ENCODE data around the gene CCDC120.

CCDC120 gene, protein sequence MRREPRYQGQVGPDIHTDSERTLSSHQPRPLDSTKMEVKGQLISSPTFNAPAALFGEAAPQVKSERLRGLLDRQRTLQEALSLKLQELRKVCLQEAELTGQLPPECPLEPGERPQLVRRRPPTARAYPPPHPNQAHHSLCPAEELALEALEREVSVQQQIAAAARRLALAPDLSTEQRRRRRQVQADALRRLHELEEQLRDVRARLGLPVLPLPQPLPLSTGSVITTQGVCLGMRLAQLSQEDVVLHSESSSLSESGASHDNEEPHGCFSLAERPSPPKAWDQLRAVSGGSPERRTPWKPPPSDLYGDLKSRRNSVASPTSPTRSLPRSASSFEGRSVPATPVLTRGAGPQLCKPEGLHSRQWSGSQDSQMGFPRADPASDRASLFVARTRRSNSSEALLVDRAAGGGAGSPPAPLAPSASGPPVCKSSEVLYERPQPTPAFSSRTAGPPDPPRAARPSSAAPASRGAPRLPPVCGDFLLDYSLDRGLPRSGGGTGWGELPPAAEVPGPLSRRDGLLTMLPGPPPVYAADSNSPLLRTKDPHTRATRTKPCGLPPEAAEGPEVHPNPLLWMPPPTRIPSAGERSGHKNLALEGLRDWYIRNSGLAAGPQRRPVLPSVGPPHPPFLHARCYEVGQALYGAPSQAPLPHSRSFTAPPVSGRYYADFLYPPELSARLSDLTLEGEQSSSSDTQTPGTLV

DNA sequence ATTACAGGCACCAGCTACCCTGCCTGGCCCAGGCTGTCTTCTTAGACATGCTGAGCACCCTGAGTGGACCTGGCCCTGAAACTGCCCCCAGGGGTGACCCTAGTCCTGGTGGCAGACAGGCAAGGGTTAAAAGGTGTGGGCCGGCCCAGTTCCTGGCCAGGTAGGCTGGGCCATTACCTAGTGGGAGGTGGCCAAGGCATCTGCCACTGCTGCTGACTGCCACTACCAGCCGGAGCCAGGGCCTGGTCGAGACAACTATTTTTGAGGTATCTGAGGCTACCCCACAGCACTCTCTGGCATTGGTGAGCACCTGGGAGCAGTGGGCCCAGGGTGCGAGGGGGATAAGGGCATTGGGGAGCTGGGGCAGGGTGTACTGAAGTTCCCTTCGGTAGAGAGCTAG, at the start of gene CCDC120:
TSS of gene CCDC120 (plus strand) at position 206 of the 400 bp plus-strand sequence. CDS start 3,043 bp downstream, outside the sequence.
- DNase-seq (ENCODE audit: low read depth), result no peak

DNA sequence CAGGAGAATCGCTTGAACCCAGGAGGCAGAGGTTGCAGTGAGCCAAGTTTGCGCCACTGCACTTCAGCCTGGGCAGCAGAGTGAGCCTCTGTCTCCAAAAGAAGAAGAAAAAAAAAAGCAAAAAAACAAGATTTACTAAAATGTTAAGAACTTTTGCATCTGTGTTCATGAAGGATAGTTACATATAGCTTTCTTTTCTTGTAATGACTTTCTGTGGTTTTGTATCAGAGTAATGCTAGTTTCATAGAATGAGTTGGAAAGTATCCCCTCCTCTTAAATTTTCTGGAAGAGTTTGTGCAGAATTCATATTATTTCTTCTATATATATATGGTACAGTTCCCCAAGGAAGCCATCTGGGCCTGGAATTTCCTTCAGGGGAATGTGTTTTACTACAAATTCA, 39.7 kb upstream of the CCDC120 start:
- no peak for DNase-seq (ENCODE audit: low read depth)

DNA sequence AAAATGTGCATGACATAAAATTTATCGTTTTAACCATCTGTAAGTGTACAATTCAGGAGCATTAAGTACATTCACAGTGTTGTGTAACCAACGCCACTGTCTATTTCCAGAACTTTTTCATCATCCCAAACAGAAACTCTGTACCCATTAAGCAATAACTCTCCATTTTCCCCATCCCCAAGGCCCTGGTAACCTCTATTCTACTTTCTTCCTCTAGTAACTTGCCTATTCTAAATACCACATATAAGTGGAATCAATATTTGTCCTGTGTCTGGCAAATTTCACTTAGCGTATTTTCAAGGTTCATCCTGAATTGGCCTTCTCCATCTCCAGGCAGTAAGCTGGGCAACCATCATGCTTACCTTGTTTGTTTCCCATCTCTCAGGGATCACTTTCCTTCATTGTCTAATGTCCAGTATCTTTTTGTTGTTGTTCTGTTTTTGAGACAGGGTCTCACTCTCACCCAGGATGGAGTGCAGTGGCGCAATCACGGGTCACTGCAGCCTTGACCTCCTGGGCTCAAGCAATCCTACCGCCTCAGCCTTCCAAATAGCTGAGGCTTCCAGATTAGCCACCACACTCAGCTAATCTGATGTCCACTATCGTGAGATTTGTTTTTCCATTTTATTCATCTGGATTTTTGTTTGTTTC, 39.1 kb upstream of the CCDC120 start:
- no peak for DNase-seq (ENCODE audit: low read depth)

DNA sequence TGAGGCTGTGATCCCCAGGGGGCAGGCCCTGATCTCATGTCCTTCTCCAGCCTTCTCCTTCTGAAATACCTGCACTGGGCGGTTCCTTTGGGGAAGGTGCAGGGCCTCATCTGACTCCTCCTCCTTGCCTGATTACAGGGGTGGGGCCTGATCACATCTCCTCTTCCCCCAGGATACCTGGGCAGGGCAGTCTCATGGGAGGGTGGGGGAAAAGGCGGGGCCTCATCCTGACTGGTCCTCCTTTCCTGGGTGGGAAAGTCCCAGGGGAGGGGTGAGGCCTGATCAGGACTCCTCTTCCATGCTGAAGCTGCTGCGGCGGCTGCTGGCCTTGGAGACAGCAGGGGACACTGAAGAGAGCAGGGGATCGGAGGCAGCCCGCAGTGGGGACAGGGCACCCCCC, 28.9 kb upstream of the CCDC120 start:
- DNase-seq (ENCODE audit: low read depth), result no peak

DNA sequence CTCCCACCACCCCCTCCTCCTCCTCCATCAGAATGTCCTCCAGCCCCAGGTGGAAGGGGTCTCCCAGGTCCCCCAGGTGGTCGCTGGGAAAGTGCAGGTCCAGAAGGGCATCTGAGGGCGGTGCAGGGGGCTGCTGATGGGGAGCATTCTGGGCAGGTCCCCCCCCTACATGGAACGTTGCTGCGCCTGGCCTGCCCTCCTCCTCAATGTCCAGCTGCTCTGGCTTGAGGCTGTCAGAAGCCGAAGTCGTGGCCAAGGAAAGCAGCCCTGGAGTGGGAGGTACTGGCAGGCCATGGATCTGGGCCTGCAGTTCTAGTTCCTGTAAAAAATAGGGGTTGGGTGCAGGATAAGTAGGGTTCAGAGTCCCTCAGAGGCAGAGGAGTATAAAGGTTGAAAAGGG, 28.5 kb upstream of the CCDC120 start:
- no peak for DNase-seq (ENCODE audit: low read depth)

DNA sequence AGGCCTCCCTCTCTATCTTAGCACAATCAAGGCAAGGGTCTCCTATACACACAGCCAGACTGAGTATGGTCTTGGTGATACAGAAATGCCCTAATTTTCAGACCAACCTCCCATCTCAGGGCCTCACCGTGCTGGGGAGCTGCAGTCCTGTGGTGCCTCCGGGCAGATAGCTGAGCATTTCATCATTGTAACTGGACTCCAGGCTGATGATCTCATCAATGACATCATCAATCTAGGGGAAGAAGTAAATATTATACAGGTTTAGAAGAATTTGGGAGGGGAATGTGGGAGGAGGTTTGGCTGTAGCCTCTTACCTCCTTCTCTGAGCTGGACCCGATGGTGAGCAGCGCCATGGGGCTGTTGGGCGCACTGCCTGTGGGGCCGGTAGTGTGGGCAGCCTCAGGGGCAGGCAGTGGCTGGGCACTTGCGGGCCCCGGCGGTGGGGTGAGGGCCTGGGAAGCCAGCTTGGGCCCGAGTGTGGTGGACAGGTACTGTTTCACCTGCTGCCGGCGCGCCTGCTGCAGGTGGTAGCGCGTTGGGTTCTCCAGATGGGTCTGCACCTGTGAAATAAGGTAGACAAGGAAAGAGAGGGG, 20.8 kb upstream of the CCDC120 start:
- DNase-seq (ENCODE audit: low read depth), result no peak

DNA sequence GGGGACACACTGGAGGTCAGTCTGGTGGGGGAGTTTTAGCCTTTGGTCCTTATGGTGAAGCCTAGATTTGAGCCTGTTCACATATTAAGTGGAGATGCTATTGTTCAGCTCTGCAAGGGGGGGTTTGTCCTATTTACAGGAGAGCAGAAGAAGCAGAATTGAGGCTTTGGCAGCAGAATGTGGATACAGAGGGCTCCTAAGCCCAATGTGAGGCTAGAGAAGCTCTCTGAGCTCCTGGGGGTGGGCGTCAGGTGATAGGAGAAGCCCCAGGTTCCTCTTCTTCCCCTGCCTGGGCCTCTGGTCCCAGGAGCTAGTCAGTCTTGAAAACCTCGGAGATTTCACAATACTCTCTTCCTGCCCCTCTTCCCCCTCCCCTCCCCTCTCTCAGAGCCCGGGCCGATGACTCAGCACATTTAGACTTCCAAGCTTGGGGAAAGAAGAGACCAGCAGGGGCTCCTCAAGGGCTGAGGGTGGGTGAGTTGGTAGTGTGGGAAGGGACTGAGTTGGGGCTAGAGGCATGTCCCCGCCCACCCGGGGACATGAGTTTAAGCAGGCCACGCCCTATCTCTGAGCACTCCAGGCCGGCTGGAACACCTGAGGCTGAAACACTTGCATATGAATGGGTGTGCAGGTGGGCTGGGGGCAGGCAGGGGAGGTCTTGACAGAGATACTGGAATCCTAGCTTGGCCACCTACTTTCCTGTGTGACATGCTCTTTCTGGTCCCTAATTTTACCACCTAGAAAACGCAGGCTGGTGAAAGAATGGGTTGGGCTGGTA, 19.0 kb upstream of the CCDC120 start:
- no peak for DNase-seq (ENCODE audit: low read depth)

DNA sequence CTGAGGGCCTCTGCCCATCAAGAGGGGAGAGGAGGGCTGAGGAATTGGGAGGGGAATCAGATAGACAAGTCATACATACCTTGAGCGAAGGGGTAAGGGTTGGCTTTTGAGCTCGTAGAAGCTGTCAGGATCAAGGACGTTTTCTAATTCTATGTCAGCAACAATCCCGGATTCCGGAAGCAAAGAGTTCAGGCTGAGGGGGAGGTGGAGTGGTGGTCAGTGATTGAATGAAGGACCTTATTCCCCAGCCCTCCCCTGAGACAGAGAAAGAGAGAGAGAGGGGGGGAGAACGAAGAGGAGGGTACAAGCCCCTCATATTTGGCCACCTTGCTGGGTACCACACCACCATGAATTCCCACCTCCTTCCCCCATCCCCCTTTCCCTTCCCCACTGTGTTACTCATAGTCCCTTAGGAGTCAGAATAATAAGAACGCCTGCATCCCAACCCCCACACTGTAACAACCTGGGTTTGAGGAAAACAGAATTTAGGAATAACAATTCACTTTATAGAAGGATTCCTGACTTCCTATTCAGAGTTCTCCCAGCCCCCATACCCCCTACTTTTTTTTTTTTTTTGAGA, 18.3 kb upstream of the CCDC120 start:
- no peak for DNase-seq (ENCODE audit: low read depth)

DNA sequence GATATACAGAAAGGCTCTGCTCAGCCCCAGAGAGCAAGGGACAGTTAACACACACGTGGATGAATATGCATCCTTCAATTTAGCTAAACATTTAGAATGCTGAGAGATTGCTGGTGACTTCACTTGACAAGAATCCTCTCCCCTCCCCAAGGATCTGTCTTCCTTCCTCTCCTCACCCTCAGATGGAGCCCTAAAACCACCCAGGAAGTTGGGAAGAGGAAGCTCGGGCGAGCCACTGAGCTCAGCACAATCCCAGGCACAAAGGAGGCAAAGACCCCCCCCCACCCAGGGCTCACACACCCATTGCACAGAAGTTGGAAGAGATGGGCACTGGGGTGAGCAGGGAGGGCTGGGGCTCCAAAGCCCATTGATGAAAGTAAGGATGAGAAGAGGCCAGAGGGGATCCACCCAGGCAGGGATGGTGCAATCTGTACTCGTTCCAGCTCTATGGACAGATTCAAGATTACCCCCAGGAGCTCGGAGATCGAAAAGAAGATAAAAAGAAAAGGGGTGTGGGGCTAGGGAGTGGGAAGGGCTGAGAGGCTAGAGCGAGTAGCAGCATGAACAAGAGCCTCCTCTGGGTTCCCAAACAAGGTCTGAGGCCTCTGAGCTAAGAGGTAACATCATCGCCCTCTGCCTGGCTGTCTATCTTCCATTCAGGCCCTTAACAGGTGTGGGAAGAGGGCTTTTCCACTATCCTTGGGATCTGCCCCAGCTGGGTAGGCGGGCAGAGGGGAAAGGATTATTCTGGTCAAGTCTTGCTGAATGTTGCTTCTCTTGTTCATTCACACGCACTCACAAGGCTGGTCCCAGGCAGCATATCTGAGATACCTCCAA, 16.8 kb upstream of the CCDC120 start:
- DNase-seq (ENCODE audit: low read depth), result no peak

DNA sequence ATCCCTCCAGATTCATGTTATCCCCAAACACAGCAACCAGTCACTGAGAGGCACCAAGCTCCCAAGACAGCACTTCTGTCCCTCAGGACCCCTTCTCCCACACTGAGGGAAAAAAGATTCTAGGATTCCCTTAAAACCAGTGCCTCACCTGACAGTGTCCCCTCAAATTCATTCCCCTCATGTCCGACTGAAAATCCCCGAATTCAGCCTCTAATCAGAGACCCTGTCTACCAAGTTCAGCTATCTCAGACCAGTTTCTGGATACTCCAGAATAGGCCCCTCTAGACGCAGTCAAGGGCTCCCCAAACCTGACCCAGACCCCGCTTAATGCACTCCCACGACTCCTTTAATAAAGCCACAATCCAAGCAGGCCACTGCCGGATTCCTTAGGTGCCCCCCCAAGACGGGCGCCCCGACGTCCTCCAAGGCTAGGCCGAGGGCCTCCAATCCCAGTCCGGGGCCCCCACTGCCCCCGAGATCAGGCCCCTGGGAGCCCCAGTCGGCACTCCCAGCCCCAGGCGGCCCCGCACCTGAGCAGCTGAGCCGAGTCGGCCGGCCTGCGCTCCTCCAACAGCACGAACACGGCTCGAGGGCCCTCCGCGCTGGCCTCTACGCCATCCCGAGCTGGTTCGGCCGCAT, 16.1 kb upstream of the CCDC120 start:
- no peak for DNase-seq (ENCODE audit: low read depth)

DNA sequence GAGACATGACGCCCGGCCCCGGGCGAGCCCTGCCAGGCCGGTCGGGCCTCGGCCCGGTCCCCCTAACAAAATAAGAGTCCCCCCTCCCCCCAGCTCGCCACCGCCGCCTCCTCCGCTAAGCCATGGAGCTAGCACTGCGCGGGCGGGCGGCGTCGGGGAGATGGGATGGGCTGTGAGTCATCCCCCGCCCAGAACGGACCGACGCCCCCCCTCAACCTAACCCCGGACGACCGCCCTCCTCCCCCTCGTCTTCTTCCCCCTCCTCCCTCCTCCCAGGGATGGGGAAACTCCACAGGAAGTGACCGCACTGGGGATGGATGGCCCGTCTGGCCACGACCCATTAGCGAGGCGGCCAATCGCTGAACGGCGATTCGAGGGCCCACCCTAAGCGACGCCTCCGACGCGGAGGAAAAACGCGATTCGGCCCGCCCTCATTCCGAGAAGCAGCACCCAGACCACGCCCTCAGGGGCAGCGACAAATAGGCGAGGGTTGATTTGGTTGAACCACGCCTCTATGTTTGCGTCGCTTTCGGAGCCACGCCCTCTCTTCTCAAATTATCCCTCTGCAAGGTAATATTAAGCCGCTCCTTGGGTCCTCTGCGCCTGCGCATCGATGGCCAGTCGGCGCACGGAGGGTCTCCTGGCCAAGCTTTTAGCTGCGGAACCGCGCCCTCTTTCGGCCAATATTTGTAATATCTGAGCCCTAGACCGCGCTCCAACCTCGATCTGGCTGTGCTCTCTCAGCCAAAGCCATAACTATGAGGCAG, 15.4 kb upstream of the CCDC120 start, which contains the start of gene TFE3:
TSS of gene TFE3 (minus strand) at position 138 of the 767 bp plus-strand sequence. CDS start at position 7, 131 bp downstream.
- peak; percentile 90 for DNase-seq (ENCODE audit: low read depth)

DNA sequence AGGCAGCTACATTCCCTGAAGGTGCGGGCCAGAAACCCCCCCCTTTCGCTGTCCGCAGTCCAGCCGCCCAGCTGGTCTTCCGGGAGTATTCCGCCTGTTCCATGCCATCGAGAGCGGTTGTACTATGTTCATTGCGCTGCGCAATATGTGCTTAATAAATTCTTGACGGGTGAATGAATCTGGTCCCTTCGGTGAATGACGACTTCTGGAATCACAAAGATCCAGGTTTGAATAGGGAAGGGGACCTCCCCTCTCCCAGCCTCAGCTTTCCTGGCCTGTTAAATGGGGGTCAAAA, 14.9 kb upstream of the CCDC120 start:
- DNase-seq (ENCODE audit: low read depth), result no peak

DNA sequence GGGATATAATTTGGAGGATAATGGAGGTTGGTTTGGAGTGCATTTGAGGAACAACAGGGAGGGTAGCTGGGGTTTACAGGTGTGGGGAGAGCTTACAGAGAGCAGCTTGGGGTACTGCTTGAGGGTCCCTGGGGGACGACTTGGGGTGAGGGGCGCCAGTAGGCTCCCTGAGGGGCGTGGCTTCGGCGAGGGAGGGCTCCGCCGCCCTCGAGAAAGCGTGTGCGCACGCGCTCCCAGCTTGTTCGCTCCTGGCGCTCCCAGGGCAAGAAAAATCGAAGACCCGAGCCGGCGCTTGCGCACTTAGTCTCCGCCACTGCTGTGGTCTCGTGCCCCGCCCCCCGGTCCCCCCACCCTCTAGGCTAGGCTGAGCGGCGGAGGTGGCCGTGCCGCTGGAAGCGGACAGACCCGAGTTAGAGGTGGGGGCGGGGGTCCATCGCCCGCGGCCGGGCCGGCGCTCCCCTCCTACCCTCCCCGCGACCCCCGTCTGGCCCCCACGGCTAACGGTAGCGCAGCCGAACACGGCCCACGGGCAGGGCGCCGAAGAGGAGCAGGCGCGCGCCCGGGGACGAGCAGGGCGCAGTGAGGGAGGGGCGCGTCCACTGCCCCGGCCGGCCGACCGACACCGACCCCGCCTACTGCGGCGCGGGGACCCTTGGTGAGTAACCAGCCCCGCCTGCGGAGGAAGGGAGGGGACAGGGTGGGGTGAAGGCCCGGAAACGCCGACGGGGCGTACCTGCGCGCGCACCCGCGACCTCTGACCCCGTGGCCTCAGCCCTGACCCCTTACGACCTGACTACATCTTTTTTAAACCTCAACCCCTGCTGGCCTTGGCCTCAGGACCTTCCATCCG, 5.4 kb upstream of the CCDC120 start:
- DNase-seq (ENCODE audit: low read depth), result peak; percentile 32

DNA sequence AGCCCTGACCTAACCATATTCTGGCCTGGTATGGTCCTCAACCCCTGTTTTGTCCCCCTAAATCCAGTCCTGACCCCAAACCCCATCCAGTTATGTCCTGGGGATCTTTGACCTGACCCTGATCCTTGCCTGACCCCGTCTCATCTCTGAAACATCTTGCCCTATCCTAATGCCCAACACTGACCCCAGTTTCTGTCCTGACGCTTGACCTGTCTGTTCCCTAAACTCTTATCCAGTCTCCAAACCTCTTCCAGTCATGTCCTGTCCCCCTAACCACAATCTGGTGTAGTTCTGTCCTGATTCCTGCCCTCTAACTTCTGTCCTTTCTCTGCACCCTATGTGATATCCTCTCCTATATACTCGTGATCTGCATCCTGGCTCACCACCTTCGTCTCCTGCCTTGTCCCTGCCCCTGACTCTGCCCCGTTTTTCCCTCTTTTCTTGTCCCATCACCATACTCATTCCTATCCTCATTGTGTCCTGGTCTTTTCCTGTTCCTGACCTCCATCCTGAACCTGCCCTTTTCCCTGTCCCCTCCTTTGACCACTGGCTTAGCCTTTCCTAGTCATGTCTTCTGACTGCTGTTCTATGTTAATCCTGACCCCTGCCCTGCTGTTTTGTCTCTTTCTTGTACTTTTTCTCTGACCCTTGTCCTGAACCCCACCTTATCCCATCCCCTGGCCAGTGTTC, 4.6 kb upstream of the CCDC120 start:
- no peak for DNase-seq (ENCODE audit: low read depth)

DNA sequence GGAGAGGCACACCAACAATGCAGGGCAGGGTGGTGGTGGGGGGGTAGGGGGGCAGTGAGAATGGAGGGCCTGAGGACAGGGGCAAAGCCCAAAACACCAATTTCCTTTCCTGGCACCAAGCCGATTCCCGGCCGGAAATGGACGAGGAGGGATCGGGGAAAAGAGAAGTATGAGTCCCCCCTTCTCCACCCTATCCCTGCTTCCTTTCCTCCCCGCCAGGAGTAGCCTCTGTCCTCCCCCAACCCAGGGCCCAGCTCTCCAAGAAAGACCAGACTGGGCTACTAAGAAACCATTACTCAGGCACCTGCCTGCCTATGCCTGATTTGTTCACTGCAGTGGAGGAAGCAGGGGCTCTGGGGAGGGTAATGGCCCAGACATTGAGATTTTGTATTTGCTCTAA, 402 bp downstream of the CCDC120 start:
- no peak for DNase-seq (ENCODE audit: low read depth)

DNA sequence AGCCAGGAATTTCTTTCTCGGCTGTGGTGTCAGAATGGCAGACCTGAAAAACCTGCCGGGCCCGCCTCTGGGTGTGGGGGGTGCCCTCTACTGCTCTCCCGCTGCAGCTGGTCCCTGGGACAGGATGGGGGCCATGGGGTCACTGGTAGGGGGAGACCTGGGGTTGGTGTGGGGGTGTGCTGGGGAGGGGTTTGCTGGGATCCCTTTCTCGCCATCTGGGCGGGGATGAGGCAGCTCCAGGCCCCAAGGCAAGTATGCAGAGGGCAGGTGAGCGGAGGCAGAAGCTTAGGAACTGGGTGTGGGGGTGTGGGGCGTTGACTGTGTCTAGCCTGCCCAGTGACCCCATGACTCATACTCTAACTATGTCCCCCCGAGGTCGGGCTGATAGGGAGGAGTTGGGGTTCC, 884 bp downstream of the CCDC120 start:
- no peak for DNase-seq (ENCODE audit: low read depth)

DNA sequence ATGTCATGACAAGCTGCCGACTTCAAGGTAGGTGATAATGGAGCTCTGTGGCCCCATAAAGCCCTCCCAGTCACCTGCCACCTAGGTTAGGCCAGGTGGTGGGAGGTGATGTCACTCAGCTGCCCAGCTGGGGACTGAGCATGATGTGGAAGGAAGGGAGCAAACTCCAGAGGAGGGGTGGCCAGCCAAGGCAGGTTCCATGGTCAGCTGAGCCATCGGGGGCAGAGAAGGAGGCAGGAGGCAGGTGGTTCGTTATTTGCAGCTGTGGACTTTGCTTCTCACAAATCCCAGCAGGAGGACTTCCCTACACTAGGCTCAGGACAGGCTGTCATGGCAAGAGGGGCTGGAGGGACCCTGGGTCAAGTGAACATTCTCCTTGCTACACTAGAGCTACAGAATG, 2.1 kb downstream of the CCDC120 start:
- no peak for DNase-seq (ENCODE audit: low read depth)

DNA sequence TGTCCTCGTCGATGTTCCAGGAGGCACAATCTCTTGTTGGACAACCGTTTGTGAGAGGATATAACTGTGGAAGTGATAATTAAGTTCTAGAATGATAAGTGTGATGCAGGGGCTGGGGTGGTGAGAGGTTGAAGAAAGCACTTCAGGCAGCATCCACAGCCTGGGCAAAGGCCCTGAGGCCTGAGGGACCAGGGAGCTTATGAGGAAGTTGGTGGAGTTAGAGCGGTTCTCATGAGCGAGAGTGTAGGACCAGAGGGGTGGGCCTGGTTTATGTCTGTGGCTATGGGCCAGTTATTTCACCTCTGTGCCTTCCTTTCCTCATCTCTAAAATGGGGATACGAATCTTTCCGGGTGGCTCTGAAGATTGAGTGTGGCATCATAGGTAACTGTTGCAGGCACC, 2.7 kb downstream of the CCDC120 start:
- no peak for DNase-seq (ENCODE audit: low read depth)

Data from activated gamma-delta T cell treated with anti-CD3 and anti-CD28 coated beads, Interleukin-2, amount 50 U/mL, for 16 hours (primary cell).